ENCODE results near the gene OR1J2.

DNA sequence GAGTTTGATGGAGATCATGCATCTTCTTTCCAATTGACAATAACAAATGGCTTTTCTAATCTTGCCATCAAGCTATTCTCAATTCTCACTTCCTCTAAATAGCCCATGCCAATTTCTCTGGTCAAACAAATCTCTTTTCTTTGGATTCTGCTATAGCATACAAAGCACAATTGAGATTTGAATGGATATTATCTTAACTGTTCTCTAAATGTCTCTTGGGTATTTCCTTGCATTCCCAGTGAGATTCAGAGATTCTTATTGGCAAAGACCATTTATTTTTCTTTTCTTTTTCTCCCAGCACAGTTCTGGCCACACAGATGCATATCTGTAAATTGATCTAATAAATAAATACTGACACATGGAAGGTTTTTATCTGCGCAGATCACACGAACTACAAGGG, 42.2 kb downstream of the OR1J2 start, which contains the start of gene OR1N2:
- TF ChIP-seq, protein P1, sequence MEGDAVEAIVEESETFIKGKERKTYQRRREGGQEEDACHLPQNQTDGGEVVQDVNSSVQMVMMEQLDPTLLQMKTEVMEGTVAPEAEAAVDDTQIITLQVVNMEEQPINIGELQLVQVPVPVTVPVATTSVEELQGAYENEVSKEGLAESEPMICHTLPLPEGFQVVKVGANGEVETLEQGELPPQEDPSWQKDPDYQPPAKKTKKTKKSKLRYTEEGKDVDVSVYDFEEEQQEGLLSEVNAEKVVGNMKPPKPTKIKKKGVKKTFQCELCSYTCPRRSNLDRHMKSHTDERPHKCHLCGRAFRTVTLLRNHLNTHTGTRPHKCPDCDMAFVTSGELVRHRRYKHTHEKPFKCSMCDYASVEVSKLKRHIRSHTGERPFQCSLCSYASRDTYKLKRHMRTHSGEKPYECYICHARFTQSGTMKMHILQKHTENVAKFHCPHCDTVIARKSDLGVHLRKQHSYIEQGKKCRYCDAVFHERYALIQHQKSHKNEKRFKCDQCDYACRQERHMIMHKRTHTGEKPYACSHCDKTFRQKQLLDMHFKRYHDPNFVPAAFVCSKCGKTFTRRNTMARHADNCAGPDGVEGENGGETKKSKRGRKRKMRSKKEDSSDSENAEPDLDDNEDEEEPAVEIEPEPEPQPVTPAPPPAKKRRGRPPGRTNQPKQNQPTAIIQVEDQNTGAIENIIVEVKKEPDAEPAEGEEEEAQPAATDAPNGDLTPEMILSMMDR (IDR thresholded peaks at IDR 0.05) = no peak
- no peak for TF ChIP-seq POLR2A (IDR thresholded peaks at IDR 0.05)
- no peak for TF ChIP-seq EP300 (IDR thresholded peaks at IDR 0.05)
